Erythroblast (primary cell): ENCODE results near the gene MBD3.

Source experiments
- GATA1 ChIP-seq: IDR thresholded peaks from 2 replicates; pipeline ENCODE4 v1.6.1; 2011; ENCODE audit warnings: low read depth, mild to moderate bottlenecking, control low read depth, low read length, moderate library complexity
- POLR2A ChIP-seq: IDR thresholded peaks from 2 replicates; pipeline ENCODE4 v1.6.1; 2011; ENCODE audit warnings: mild to moderate bottlenecking, low read length

DNA sequence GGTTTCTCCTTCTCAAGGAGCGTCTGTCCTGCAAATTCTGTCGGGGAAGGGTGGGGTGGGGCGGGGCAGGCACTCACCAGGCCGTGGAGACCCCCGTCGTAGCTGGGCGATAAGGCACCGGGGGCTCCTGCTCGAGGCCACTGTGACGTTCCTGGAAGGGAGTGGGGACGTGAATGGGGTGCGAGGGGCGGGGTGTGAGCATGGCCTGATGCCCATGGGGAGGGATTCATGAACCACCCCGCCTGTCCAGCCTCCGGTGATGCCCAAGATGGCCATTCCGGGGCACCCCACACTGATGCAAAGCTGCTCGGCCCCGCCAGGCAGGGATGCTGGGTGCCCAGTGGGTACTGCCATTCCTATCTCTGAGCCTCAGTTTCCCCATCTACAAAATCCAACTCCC is 27.0 kb upstream of the MBD3 start:
- no peak for TF ChIP-seq POLR2A
- TF ChIP-seq GATA1, result no peak
